Testis (tissue), 3 donors: ENCODE measurements around the gene TBKBP1. TPM values are rescaled to one million over a fixed set of nuclear protein-coding genes. Genes with fewer than 3 reads are reported as not detected.

ENCODE experiments used
- DNase-seq: peaks from one replicate; pipeline ENCODE4 v3.0.0-alpha.2; 2019
- H3K27ac ChIP-seq, 2 donors: fragments of 200-600 bp; sonication (generic); one replicate each; pipeline ENCODE4 v1.5.1; 2019
- H3K27me3 ChIP-seq: fragments of 200-600 bp; sonication (generic); one replicate; pipeline ENCODE4 v1.5.1; 2019
- H3K36me3 ChIP-seq: fragments of 200-600 bp; sonication (generic); one replicate; pipeline ENCODE4 v1.5.1; 2017; ENCODE audit warnings: low read depth; ENCODE audit errors: missing control alignments
- H3K4me1 ChIP-seq: fragments of 200-600 bp; sonication (generic); one replicate; pipeline ENCODE4 v1.5.1; 2019
- H3K4me3 ChIP-seq, 2 donors: fragments of 200-600 bp; sonication (generic); one replicate each; pipeline ENCODE4 v1.5.1; 2017 to 2019
- H3K9me3 ChIP-seq: fragments of 200-600 bp; sonication (generic); one replicate; pipeline ENCODE4 v1.5.1; 2017
- POLR2A ChIP-seq: fragments of 450-650 bp; IDR thresholded peaks from one replicate; pipeline ENCODE4 v1.6.1; 2017; ENCODE audit warnings: antibody characterized with exemption, mild to moderate bottlenecking, moderate library complexity
- WGBS, 2 donors: methylation state at CpG; one replicate each; pipeline ENCODE4 v1.1.5; 2018; 5-methylcytosine and 5-hydroxymethylcytosine counted together
- intact Hi-C: fragments of 100-400 bp; cut with DNase I; formaldehyde crosslinking; loops from one replicate; pipeline ENCODE4 v1.15.1; 2023; ENCODE audit warnings: low total_unique reads
- polyA plus RNA-seq: library from polyadenylated mRNA; stranded (reverse); fragments of 350-450 nt; fragmentation: Illumina TruSeq; extraction: RNeasy Lipid Tissue Mini Kit (QIAGEN cat#74804); gene quantifications from one replicate; pipeline ENCODE4 v1.2.3, GENCODE V29; 2014; ENCODE audit warnings: low read depth, low replicate concordance; ENCODE audit not compliant: insufficient read depth
- total RNA-seq, 2 donors: library from RNA; depleted of rRNA; stranded (reverse); fragments of >200 nt; gene quantifications; one replicate each; pipeline ENCODE4 v1.2.3, GENCODE V29; 2016
- TF ChIP-seq, protein P1 (sequence below), 3 experiments: fragments of 450-650 bp in 2 of 3; fragments of 200-600 bp in 1 of 3; sonication (generic) in 1 of 3; IDR thresholded peaks; one replicate each; pipeline ENCODE4 v1.5.1; 2016 to 2019; ENCODE audit warnings: antibody characterized with exemption in 3 of 3, mild to moderate bottlenecking in 2 of 3, moderate library complexity in 1 of 3

The TBKBP1 gene
- total and polyA plus RNA-seq, 3 donors from 2014 or later: 21.9 to 23.3 (median 23.3) TPM

GRCh38 chr17:47687328-47687690, 6.7 kb upstream of the TBKBP1 start:
- Histone ChIP-seq H3K36me3 (no peaks in the 10 kb centered on the region), H3K27ac (no peak overlapping the region), H3K9me3 (no peaks in the 10 kb centered on the region), H3K4me1 (peaks cover 8% of the 10 kb centered on the region), H3K27me3 (no peaks in the 10 kb centered on the region), H3K4me3 (no peak overlapping the region)
- TF ChIP-seq, protein P1, sequence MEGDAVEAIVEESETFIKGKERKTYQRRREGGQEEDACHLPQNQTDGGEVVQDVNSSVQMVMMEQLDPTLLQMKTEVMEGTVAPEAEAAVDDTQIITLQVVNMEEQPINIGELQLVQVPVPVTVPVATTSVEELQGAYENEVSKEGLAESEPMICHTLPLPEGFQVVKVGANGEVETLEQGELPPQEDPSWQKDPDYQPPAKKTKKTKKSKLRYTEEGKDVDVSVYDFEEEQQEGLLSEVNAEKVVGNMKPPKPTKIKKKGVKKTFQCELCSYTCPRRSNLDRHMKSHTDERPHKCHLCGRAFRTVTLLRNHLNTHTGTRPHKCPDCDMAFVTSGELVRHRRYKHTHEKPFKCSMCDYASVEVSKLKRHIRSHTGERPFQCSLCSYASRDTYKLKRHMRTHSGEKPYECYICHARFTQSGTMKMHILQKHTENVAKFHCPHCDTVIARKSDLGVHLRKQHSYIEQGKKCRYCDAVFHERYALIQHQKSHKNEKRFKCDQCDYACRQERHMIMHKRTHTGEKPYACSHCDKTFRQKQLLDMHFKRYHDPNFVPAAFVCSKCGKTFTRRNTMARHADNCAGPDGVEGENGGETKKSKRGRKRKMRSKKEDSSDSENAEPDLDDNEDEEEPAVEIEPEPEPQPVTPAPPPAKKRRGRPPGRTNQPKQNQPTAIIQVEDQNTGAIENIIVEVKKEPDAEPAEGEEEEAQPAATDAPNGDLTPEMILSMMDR (IDR thresholded peaks at IDR 0.05): no peak
- no peak for TF ChIP-seq POLR2A
- DNase-seq: no peak
- intact Hi-C loops: no loop called here

- intact Hi-C loops: no loop called here
- DNase-seq: no peak
- Histone ChIP-seq H3K4me1 (peaks cover 9% of the 10 kb centered on the region), H3K27me3 (no peaks in the 10 kb centered on the region), H3K9me3 (no peaks in the 10 kb centered on the region), H3K4me3 (no peak overlapping the region), H3K27ac (no peak overlapping the region), H3K36me3 (no peaks in the 10 kb centered on the region)
- no peak for TF ChIP-seq POLR2A
- TF ChIP-seq, protein P1 (IDR thresholded peaks at IDR 0.05): no peak
- WGBS, 2 donors: 64 to 68% methylated on average over 1 of the region's 1 CpG
Observed at GRCh38 chr17:47687748-47688147, 6.2 kb upstream of the TBKBP1 start.

- H3K4me3 ChIP-seq: no peak overlapping the region
- H3K4me1 ChIP-seq: peaks cover 15% of the 10 kb centered on the region
- no peak overlapping the region for H3K27ac ChIP-seq
- no peaks in the 10 kb centered on the region for H3K27me3 ChIP-seq
- H3K9me3 ChIP-seq: no peaks in the 10 kb centered on the region
- intact Hi-C loops: no loop called here
- WGBS, 2 donors: 66 to 73% methylated on average over 3 of the region's 3 CpGs
- DNase-seq: no peak
- no peak for TF ChIP-seq POLR2A
- TF ChIP-seq, protein P1 (IDR thresholded peaks at IDR 0.05): no peak
- no peaks in the 10 kb centered on the region for H3K36me3 ChIP-seq
Observed at GRCh38 chr17:47690121-47690520, 3.8 kb upstream of the TBKBP1 start.

DNA sequence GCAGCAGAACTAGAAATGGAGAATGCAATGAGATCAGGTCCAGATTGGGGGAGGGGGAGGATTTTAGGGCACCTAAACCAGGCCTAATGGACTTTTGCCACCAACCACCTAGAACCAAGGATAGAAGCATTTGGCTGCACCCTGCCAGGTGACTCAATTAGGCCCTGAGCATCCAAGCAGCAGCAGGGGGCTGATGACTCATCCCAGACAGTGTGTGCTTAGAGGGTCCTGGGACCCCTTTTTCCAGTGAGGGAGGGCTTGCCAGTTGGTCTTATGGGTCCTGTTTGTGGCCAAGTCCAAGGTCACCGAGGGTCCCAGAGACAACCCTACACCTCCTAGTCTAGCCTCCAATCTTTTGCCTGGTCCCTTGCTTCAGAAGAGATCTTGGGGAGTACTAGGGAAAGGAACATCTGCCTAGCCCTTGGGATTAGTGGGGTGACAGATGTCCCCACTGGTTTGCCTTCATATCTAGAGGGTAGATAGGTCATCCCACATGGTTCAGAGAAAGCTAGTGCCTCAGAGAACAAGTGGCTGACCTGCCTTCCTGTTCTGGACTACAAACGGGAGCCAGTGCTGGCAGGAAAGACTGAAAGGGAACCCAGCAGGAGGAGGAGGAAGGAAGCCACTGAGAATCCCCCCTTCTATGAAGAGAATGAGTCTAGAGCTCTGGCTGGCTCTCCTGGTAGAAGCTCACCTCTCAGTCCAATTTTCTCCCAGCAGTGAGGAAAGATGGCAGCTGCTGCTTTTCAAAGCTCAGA, 1.6 kb upstream of the TBKBP1 start:
- Histone ChIP-seq H3K27ac (no peak overlapping the region), H3K27me3 (no peaks in the 10 kb centered on the region), H3K9me3 (no peaks in the 10 kb centered on the region), H3K4me1 (peaks cover 21% of the 10 kb centered on the region), H3K36me3 (no peaks in the 10 kb centered on the region), H3K4me3 (no peak overlapping the region)
- no peak for DNase-seq
- intact Hi-C loops: no loop called here
- TF ChIP-seq, protein P1 (IDR thresholded peaks at IDR 0.05): no peak
- no peak for TF ChIP-seq POLR2A
- 51 to 63% methylated on average over 1 to 2 of the region's 2 CpGs for whole genome bisulfite sequencing, 2 donors
